HepG2 (cell line): ENCODE data around the gene COQ8B. TPM values are rescaled to one million over a fixed set of nuclear protein-coding genes. Genes with fewer than 3 reads are reported as not detected.

Source experiments
- ATAC-seq: fragments of 200-7000 bp; cut with Tn5 transposase; 3 replicates; pipeline ENCODE4 v1.9.1; 2020; ENCODE audit warnings: mild to moderate bottlenecking, moderate library complexity
- BruUV-seq: library from RNA; stranded (reverse); fragments of 400-500 nt; replicated peaks from 2 replicates; lab custom pipeline; 2021; lab: Mats Ljungman, UMichigan
- CTCF ChIA-PET: fragments of 300-600 bp; formaldehyde crosslinking; extraction: SDS; loops from one replicate; lab custom pipeline; 2021; ENCODE audit warnings: low total read pairs, inconsistent platforms, low intra/inter-chr PET ratio; lab: Yijun Ruan, JAX
- POLR2A ChIA-PET: fragments of 350-600 bp; sonication (Branson Sonifier 250); formaldehyde crosslinking; loops from one replicate; lab custom pipeline; 2020; ENCODE audit warnings: antibody characterized with exemption, inconsistent platforms; lab: Yijun Ruan, JAX
- DNase-seq: peaks from one replicate; pipeline ENCODE4 v3.0.0-alpha.2; 2015; ENCODE audit warnings: low spot score
- FAIRE-seq: peaks from 3 replicates; lab custom pipeline; 2011; peaks lifted over from hg19 to GRCh38; lab: Jason Lieb, UNC
- H2AFZ ChIP-seq: one replicate; pipeline ENCODE4 v1.6.1; 2011; ENCODE audit warnings: low read length, inconsistent platforms
- H3K27ac ChIP-seq: fragments of 300-600 bp; 3 replicates; pipeline ENCODE4 v1.8.0; 2011; ENCODE audit warnings: mixed run types, mild to moderate bottlenecking, mixed read lengths, low read length, inconsistent platforms; ENCODE audit not compliant: insufficient read depth; ENCODE audit errors: extremely low read length
- H3K27me3 ChIP-seq, 2 experiments: fragments of 200-600 bp in 1 of 2; 2 replicates in 1 of 2; 3 replicates in 1 of 2; pipeline versions ENCODE4 v1.6.0 to v1.8.0; 2011; ENCODE audit warnings: low read length in 2 of 2, mild to moderate bottlenecking in 2 of 2, moderate library complexity in 2 of 2, inconsistent platforms in 1 of 2; ENCODE audit not compliant: insufficient read depth in 2 of 2, control insufficient read depth in 1 of 2
- H3K36me3 ChIP-seq, 2 experiments: fragments of 200-600 bp in 1 of 2; replicated peaks in 1 of 2; 2 replicates in 1 of 2; 3 replicates in 1 of 2; pipeline versions ENCODE4 v1.5.1 to v1.8.0; 2011; ENCODE audit warnings: low read length in 2 of 2, inconsistent platforms in 1 of 2; ENCODE audit not compliant: insufficient read depth in 2 of 2, control insufficient read depth in 1 of 2
- H3K4me1 ChIP-seq: 2 replicates; pipeline ENCODE4 v1.5.1; 2012; ENCODE audit warnings: low read length, inconsistent platforms; ENCODE audit not compliant: insufficient read depth
- H3K4me2 ChIP-seq: 2 replicates; pipeline ENCODE4 v1.6.0; 2011; ENCODE audit warnings: low read depth, low read length, inconsistent platforms
- H3K4me3 ChIP-seq, 3 experiments: fragments of 200-600 bp in 1 of 3; sonication (generic), shearing (Covaris generic) in 1 of 3; replicated peaks in 1 of 3; 2 replicates each; pipeline ENCODE4 v1.5.1; 2011 to 2016; ENCODE audit warnings: low read length in 3 of 3, inconsistent platforms in 2 of 3, low read depth in 2 of 3, mild to moderate bottlenecking in 2 of 3, control low read depth in 1 of 3, mixed read lengths in 1 of 3; ENCODE audit not compliant: insufficient read depth in 1 of 3
- H3K79me2 ChIP-seq: one replicate; pipeline ENCODE4 v1.6.1; 2011; ENCODE audit warnings: low read length, inconsistent platforms; ENCODE audit not compliant: insufficient read depth
- H3K9ac ChIP-seq: 2 replicates; pipeline ENCODE4 v1.6.0; 2011; ENCODE audit warnings: mild to moderate bottlenecking, low read depth, low read length, inconsistent platforms; ENCODE audit not compliant: insufficient read depth
- H3K9me3 ChIP-seq: 2 replicates; pipeline ENCODE4 v1.5.1; 2012; ENCODE audit warnings: mild to moderate bottlenecking, low read length
- H4K20me1 ChIP-seq: 2 replicates; pipeline ENCODE4 v1.6.0; 2011; ENCODE audit warnings: inconsistent platforms, mild to moderate bottlenecking, low read length, moderate library complexity; ENCODE audit not compliant: insufficient read depth
- ZNF382 ChIP-seq: sonication (generic); formaldehyde crosslinking; IDR thresholded peaks from 2 replicates; pipeline ENCODE4 v1.5.0; 2020; ENCODE audit warnings: missing genetic modification reagents, mild to moderate bottlenecking, borderline replicate concordance
- ZNF570 ChIP-seq: sonication (generic); formaldehyde crosslinking; IDR thresholded peaks from 2 replicates; pipeline ENCODE4 v1.4.0; 2020; ENCODE audit warnings: mild to moderate bottlenecking, missing genetic modification reagents, borderline replicate concordance
- WGBS: methylation state at CpG from one replicate; pipeline ENCODE4 v1.1.6; 2017; ENCODE audit warnings: low lambda C conversion rate; 5-methylcytosine and 5-hydroxymethylcytosine counted together
- in situ Hi-C: cut with HindIII; loops from 2 replicates; pipeline ENCODE4 v1.10.0; 2017; ENCODE audit warnings: low pct_unique_long_range_greater_than_20kb; ENCODE audit not compliant: extremely low pct_ligation_motif_present
- intact Hi-C: fragments of 100-400 bp; cut with micrococcal nuclease; formaldehyde crosslinking; loops from one replicate; pipeline ENCODE4 v1.10.0; 2022; ENCODE audit not compliant: unreplicated experiment
- polyA plus RNA-seq, 8 experiments: library from polyadenylated mRNA; depleted of rRNA in 3 of 8; stranded (reverse) in 7 of 8; unstranded in 1 of 8; fragments of >200 nt; fragmentation: Illumina TruSeq in 4 of 8; extraction: Trizol in 4 of 8; gene quantifications; 2 replicates each; pipeline versions ENCODE4 v1.2.1 to v1.2.3, GENCODE V29; 2011 to 2016; ENCODE audit warnings: low read depth in 4 of 8, missing spikeins in 1 of 8, mixed read lengths in 1 of 8; ENCODE audit not compliant: insufficient read depth in 1 of 8
- total RNA-seq, 5 experiments: library from RNA; depleted of rRNA; stranded (reverse); fragments of >200 nt; fragmentation: Illumina TruSeq; extraction: Trizol; gene quantifications; 2 replicates each; pipeline ENCODE4 v1.2.3, GENCODE V29; 2016; ENCODE audit warnings: low read depth in 1 of 5
- TF ChIP-seq, protein P1 (sequence below): sonication (generic); formaldehyde crosslinking; IDR thresholded peaks from 2 replicates; pipeline ENCODE4 v1.4.0; 2020; ENCODE audit warnings: mild to moderate bottlenecking, missing genetic modification reagents

COQ8B gene
- total and polyA plus RNA-seq, 2 of the 13 experiments (the other 11 are each of a cell fraction or from before 2014, with no cell fraction given), result 12.3 to 17.2 TPM

DNA sequence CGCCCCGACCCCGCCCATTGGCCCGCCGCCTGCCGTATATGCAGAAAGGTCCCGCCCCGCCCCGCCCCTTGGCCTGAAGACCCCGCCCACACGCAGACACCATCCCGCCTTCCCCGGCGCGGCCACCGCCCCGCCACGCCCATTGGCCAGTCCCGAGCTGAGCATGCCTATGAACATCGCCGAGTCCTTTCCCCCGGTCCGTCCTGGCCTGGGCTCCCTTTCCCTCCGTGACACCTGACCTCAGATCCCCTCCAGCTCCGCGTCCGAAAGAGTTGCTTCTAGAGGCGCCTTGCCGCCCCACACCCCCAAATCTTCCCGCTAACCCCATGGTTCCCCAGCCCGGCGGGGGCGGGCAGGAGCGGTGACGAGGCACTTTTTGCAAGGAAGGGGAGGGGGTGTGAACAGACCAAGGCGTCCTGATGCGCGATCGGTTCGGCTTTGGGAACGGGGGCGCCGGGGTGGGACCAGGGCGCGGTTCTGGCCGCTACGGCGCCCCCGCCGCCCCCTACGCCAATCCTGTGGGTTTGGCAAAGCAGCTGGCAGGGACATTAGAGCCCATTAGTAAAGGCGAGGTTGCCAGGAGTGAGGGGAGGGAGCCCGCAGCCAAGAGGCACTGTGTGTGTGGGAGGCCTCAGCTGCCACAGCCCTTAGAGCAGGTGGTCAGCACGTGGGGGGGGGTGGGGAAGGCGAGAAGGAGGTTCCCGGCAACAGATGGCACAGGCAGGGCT lies 25.8 kb downstream of the COQ8B start (continued):
- TF ChIP-seq, protein P1, sequence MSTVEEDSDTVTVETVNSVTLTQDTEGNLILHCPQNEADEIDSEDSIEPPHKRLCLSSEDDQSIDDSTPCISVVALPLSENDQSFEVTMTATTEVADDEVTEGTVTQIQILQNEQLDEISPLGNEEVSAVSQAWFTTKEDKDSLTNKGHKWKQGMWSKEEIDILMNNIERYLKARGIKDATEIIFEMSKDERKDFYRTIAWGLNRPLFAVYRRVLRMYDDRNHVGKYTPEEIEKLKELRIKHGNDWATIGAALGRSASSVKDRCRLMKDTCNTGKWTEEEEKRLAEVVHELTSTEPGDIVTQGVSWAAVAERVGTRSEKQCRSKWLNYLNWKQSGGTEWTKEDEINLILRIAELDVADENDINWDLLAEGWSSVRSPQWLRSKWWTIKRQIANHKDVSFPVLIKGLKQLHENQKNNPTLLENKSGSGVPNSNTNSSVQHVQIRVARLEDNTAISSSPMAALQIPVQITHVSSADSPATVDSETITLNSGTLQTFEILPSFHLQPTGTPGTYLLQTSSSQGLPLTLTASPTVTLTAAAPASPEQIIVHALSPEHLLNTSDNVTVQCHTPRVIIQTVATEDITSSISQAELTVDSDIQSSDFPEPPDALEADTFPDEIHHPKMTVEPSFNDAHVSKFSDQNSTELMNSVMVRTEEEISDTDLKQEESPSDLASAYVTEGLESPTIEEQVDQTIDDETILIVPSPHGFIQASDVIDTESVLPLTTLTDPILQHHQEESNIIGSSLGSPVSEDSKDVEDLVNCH, result no peak
- TF ChIP-seq, all 625 proteins: peak for 0

DNA sequence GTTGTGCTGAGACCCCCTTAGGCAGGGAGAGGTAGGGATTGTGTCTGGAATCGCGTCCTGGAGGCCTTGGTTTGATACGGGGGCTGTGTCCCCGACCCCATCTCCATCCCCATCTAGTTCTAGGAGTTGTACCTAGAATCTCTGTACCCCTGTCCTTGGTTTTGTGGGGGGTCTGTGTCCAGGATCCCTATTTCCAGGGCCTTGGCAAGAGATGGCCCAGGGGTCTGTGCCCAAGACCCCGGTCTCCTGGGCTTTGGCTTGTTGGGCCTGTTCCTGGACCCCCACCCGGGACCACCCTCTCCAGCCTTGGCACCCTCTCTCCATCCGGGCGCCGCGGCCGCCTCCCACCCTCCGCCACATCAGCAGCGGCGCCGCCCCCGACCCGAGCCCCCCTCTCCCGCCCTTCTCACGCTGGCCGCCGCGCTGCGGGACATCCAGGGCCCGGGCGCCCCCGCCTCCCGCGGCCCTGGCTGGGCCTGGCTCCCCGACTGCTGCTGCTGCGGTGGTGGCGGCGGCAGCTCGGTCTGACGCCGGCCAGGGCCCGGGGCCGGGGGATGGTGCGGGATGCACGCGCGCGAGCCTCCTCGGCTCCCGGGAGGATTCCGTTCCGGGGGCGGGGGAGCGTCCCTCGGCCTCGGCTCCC lies 26.5 kb downstream of the COQ8B start, which contains the start of gene NUMBL:
TSS of gene NUMBL (minus strand) at position 602 of the 643 bp plus-strand sequence. CDS start at position 434, 168 bp downstream.
- no peak within 1 kb of the TSS for H3K4me3 ChIP-seq
- BruUV-seq, result no TSS peak
- H4K20me1 ChIP-seq, result no peaks in the 10 kb centered on the region
- WGBS, result 96% methylated on average over 39 of the region's 50 CpGs
- in situ Hi-C loops (no loop called here), intact Hi-C loops (no loop called here)
- CTCF ChIA-PET, result no interaction called here
- no peaks in the 10 kb centered on the region for H3K9me3 ChIP-seq
- POLR2A ChIA-PET, result no interaction called here
- no peak within 1 kb of the TSS for H2AFZ ChIP-seq
- H3K4me2 ChIP-seq, result no peak within 1 kb of the TSS
- no peaks in the 10 kb centered on the region; a peak in 1 of 5 replicates for H3K27me3 ChIP-seq
- no peaks in the 10 kb centered on the region for H3K79me2 ChIP-seq
- no peaks in the 10 kb centered on the region for H3K4me1 ChIP-seq
- no peak for FAIRE-seq
- no peak for ATAC-seq
- H3K9ac ChIP-seq, result no peak within 1 kb of the TSS
- TF ChIP-seq ZNF382 (CRISPR knock-in tag) (no peak), ZNF570 (no peak)
- no peak for DNase-seq
- peaks cover 0 to 5% of the 10 kb centered on the region in 2 experiments; a peak in 2 of 5 replicates for H3K36me3 ChIP-seq
- H3K27ac ChIP-seq, result no peak within 1 kb of the TSS
